Stromal cell of bone marrow (primary cell): ENCODE measurements around the gene DUSP7.
"Not testable (repeated sequence)": the region's sequence is repeated elsewhere in the genome, so short reads cannot be mapped to it uniquely, and the experiment has no call there.

ENCODE experiments used
- DNase-seq: peaks from one replicate; pipeline ENCODE4 v3.0.0-alpha.2; 2012; ENCODE audit warnings: low read depth

The DUSP7 gene

DNA sequence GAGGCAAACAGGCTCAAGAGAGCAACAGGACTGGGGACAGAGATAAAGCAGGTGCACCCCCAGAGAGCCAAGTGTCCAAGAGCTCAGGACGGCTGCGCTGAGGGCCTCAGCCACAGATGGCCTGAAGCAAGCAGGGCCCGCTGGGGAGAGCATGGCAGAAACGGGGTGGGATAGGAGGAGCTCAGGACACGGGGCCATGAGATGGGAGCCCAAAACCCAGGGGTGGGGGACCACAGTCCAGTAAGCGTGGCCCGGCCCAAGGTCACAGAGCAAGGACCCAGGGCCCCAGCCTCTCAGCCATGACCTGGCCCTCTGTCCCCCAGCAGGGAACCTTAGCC lies 9.5 kb downstream of the DUSP7 start:
- no peak for DNase-seq

DNA sequence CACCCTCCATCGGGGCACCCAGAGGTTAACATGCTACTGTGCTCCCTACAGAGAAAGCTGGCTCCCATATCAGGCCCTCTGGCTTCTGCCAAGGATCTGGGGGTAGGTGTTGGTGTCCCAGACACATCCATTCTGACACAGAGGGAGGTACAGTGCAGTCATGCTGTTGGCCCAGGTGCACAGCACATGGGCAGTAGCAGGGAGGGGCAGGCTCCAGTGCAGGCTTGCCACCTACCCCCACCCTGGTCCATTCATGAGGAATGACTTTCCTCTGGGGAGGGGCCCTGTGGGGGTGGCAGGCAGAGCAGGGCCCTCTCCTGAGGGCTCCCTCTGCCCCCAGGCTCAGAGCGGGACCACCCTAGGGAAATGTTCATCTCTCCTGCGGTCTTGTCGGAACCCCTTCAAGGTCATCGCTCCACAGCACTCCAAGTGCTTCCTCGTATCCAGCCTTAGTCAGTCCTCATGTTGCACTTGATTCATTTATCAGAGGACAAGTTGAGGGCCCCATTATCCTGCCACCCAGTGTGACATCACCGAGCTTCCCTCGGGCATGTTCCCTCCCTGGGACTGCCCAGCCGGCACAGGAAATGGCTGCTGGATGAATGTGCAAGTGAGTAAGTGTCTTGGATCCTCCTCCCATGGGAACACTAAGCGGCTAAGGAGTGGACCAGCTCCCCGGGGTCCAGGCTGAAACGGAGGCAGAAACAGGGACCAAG lies 10.0 kb downstream of the DUSP7 start:
- peak; percentile 86 for DNase-seq

DNA sequence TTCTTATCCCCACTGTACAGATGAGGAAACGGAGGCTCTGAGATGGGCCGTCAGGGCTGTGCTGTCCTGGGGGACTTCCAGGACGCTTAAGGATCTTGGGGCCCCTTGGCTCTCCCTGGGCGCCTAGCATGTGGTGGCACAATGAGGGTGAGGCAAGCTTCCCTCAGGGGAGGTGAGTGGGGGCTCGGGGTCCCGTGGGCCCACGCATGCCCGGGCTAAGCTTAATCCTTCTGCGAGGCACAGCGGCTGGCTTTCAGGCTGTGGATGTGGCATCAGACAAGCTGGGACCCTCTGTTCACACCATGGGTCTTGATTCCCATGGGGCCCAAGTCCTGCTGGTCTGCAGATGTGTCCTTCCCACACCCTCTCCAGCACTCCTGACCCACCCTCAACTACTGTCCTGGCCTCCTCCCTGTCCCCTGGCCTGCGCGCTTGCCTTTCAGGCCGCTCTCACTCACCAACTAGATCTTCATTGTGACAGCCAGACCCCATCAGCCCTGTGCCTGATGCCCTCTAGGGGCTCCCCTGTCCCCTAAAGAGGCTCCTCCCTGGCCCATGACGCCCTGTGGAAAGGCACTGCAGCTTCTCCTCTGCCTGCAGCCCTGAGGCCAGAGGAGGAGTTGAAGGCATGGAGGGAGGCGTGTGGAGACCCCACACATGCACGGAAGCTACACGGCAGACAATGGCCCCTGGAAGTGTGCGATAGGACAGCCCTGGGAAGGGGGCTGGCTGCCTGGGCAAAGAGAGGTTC lies 11.3 kb downstream of the DUSP7 start:
- DNase-seq: no peak

DNA sequence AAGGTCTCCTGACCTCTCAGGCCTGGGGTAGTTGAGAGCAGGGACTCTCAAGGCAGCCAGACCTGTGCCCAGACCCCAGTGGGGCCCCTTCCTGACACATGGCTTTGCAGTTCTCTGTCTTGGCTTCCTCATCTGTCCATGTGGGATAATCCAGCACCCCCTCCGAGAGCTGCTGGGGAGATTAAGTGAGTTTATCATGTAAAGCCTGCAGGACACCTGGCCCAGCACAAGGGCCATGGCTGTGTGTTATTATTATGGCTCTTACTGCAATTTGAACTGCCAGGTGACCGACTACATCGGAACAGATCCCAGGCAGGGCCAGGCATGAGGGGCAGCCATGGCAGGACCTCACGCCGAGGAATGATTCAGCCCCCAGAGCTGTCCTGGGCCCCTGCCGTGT lies 12.6 kb downstream of the DUSP7 start:
- no peak for DNase-seq

DNA sequence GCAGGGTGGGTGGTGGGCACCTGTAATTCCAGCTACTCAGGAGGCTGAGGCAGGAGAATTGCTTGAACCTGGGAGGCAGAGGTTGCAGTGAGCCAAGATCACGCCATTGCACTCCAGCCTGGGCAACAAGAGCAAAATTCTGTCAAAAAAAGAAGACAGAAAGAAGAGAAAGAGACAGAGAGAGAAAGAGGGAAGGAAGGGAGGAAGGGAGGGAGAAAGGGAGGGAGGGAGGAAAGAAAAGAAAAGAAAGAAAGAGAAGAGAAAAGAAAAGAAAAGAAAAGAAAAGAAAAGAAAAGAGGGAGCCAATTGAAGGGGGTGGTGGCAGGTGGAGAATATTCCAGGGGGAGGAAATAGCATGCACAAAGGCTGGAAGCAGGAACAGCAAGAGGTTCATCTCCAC lies 13.3 kb downstream of the DUSP7 start:
- not testable (repeated sequence) for DNase-seq

GRCh38 chr3:52041118-52041731 lies 15.1 kb downstream of the DUSP7 start:
- DNase-seq: no peak

- no peak for DNase-seq
Observed at GRCh38 chr3:52040600-52040999, 15.8 kb downstream of the DUSP7 start.

GRCh38 chr3:52039846-52040245 lies 16.5 kb downstream of the DUSP7 start:
- DNase-seq: no peak

GRCh38 chr3:52039426-52039825 lies 16.9 kb downstream of the DUSP7 start:
- no peak for DNase-seq

DNA sequence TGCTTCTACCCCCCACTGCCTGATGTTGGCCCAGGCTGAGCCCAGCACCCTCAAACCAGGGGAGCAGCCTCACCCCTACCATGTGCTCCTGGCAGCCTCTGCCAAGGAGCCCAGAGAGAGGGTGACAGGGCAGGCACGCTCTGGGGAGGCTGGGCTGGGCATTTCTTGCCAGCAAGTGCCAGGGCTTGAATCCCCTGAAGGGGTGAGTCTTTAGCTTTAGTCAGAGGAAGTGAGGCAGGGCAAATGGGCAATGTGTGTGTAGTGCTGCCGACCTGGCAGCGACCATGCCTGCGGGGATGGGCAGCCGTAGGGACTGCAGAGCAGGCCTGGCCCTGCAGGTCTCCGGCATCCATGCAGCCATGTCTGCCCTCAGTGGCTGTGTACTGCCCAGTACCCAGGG lies 18.1 kb downstream of the DUSP7 start:
- no peak for DNase-seq

DNA sequence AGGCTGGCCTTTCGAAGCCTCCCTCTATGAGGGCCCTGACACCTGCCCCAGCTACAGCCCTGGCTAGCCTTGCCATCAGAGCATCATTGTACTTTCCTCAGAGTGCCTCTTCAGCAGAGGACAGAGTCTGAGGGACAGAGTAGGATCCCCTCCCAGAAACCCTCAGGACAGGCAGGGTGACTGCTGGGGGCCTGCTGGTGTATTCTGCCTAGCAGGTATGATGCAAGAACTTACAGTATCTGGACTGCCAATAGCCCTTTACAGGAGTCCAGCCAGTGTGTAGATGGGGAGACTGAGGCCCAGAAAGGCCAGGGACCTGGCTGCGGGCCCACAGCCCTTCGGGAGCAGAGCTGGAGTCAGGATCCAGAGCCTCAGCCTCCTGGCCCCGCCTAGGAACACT lies 19.1 kb downstream of the DUSP7 start:
- no peak for DNase-seq

GRCh38 chr3:52036829-52037228 lies 19.5 kb downstream of the DUSP7 start:
- DNase-seq: no peak

GRCh38 chr3:52036222-52036694 lies 20.1 kb downstream of the DUSP7 start:
- no peak for DNase-seq

DNA sequence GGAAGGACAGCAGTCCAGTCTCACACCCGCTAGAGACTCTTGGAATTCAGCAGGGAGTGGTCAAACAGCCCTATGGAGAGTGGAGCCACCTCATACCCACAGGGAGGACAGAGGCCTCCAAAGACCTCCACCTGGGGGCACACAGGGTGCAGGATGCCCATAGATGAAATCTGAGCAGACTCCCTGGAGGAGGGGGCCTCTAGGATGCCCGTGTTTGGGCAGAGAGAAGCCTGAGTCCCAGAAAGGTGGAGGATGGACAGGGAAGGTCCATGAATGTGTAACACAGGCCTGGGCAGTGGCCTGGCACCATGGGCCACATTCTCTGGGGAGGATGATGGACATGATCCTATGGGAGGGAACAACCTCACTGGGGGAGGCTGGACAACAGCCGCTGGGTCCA lies 21.7 kb downstream of the DUSP7 start:
- DNase-seq: no peak

- DNase-seq: no peak
Observed at GRCh38 chr3:52034212-52034611, 22.2 kb downstream of the DUSP7 start.

DNA sequence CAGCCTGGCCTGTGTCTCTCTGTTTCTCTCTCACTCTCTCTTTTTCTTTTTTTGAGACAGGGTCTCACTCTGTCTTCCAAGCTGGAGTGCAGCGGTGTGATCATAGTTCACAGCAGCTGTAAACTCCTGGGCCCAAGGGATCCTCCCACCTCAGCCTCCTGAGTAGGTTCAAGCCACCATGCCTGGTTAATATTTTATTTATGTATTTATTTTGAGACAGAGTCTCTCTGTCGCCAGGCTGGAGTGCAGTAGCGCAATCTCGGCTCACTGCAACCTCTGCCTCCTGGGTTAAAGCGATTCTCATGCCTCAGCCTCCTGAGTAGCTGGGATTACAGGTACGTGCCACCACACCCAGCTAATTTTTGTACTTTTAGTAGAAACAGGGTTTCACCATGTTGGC lies 22.6 kb downstream of the DUSP7 start:
- not testable (repeated sequence) for DNase-seq

GRCh38 chr3:52032702-52033408 lies 23.5 kb downstream of the DUSP7 start:
- DNase-seq: no peak

DNA sequence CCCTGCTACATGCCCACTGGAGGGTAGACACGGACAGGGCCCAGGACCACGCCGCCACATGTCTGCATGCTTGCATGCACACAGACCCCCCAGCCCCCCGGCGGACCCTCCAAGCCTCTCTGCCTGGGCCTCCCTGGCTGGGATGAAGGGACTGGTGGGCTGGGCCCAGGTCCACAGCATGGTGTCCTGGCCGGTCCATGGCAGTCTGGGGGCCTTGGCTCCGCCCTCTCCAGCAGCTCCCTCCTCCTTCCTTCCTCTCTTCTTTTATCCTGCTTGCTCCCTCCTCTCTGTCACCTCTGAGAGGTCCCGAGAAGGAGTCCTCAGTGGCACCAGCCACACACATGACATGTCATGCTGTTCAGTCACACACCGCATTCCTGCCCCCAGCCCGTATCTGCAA lies 24.5 kb downstream of the DUSP7 start:
- no peak for DNase-seq

GRCh38 chr3:52030714-52031310 lies 25.6 kb downstream of the DUSP7 start:
- DNase-seq: no peak

DNA sequence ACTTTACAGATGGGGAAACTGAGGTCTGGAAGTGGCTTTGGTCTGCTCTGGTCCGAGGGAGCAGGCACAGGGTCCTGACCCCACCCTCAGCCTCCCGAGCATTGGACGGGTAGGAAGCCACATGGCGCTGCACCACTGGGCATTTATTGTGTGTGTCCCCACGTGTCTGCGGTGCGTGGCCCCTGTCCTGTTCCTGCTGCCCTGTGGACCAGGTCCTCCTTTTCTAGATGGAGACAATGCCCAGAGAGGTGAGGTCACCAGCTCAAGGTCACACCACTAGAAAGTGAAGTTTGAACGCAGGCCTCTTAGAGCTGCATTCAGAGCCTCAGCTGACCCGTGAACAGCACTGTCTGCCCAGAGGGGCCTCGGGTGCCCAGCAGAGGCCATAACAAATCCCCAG lies 26.8 kb downstream of the DUSP7 start:
- no peak for DNase-seq

- no peak for DNase-seq
Observed at GRCh38 chr3:52029053-52029452, 27.3 kb downstream of the DUSP7 start.

DNA sequence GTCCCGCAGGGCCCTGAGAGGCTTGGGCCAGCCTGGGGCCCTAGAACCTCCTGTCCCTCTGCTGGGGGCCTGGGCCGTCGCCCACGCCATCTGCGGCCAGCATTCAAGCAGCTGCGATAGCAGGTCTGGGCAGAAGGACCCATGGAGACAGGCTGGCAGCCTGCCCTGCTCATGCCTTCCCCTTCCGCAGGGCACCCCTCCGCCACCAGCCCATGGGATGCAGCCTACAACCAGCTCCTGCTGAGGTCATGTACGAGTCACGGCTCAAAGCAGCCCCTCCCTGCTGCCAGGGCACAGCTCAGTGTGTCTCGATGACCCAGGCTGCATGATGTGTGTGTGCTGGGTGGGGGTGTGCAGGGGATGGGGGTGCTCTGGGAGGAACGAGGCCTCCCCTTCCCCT lies 27.8 kb downstream of the DUSP7 start:
- no peak for DNase-seq
